Liver (tissue), 9 donors: ENCODE results near the gene PRR22. TPM values are rescaled to one million over a fixed set of nuclear protein-coding genes. Genes with fewer than 3 reads are reported as not detected.

Experiments used
- DNase-seq: peaks from one replicate; pipeline ENCODE4 v3.0.0-alpha.2; 2017; ENCODE audit warnings: low spot score
- H3K27ac ChIP-seq, 2 donors: one replicate each; pipeline ENCODE4 v1.7.0; 2013; ENCODE audit warnings: inconsistent platforms in 2 of 2, low read length in 2 of 2, control low read depth in 1 of 2, low read depth in 1 of 2, mild to moderate bottlenecking in 1 of 2
- H3K27me3 ChIP-seq, 4 donors: one replicate each; pipeline versions ENCODE4 v1.6.1 to v1.7.0; 2013; ENCODE audit warnings: low read length in 3 of 4, inconsistent platforms in 1 of 4, mild to moderate bottlenecking in 1 of 4, moderate library complexity in 1 of 4; ENCODE audit not compliant: control insufficient read depth in 4 of 4, insufficient read depth in 4 of 4
- H3K36me3 ChIP-seq, 4 donors: one replicate each; pipeline versions ENCODE4 v1.6.1 to v1.7.0; 2013; ENCODE audit warnings: low read length in 3 of 4, mild to moderate bottlenecking in 3 of 4, low read depth in 1 of 4, moderate library complexity in 1 of 4; ENCODE audit not compliant: control insufficient read depth in 4 of 4, insufficient read depth in 3 of 4
- H3K4me1 ChIP-seq, 4 donors: one replicate each; pipeline versions ENCODE4 v1.6.1 to v1.7.0; 2013; ENCODE audit warnings: low read length in 3 of 4, mild to moderate bottlenecking in 3 of 4, moderate library complexity in 1 of 4; ENCODE audit not compliant: control insufficient read depth in 4 of 4, insufficient read depth in 4 of 4
- H3K4me3 ChIP-seq, 3 donors: one replicate each; pipeline versions ENCODE4 v1.6.1 to v1.7.0; 2013; ENCODE audit warnings: low read length in 3 of 3, control low read depth in 1 of 3, low read depth in 1 of 3, mild to moderate bottlenecking in 1 of 3
- H3K9ac ChIP-seq, 2 donors: one replicate each; pipeline ENCODE4 v1.7.0; 2013; ENCODE audit warnings: low read length in 2 of 2, mild to moderate bottlenecking in 2 of 2, moderate library complexity in 2 of 2, control low read depth in 1 of 2, low read depth in 1 of 2
- H3K9me3 ChIP-seq, 4 donors: one replicate each; pipeline versions ENCODE4 v1.6.1 to v1.7.0; 2013; ENCODE audit warnings: low read length in 3 of 4; ENCODE audit not compliant: control insufficient read depth in 4 of 4
- ATF3 ChIP-seq: IDR thresholded peaks from 2 replicates; pipeline ENCODE4 v1.6.1; 2016; ENCODE audit warnings: antibody characterized with exemption
- EGR1 ChIP-seq, 2 donors: IDR thresholded peaks; 2 replicates each; pipeline ENCODE4 v1.6.1; 2016 to 2018; ENCODE audit warnings: antibody characterized with exemption in 2 of 2, low read depth in 2 of 2
- FOXA1 ChIP-seq: IDR thresholded peaks from 2 replicates; pipeline ENCODE4 v1.6.1; 2016; ENCODE audit warnings: antibody characterized with exemption
- FOXA2 ChIP-seq: IDR thresholded peaks from 2 replicates; pipeline ENCODE4 v1.6.1; 2016; ENCODE audit warnings: antibody characterized with exemption
- GABPA ChIP-seq, 2 donors: IDR thresholded peaks in 1 of 2; conservative IDR thresholded peaks in 1 of 2; 2 replicates each; pipeline ENCODE4 v1.6.1; 2016; ENCODE audit warnings: antibody characterized with exemption in 2 of 2, mild to moderate bottlenecking in 1 of 2, moderate library complexity in 1 of 2
- HNF4A ChIP-seq, 2 donors: conservative IDR thresholded peaks; 2 replicates each; pipeline ENCODE4 v1.6.1; 2016; ENCODE audit warnings: antibody characterized with exemption in 2 of 2, mild to moderate bottlenecking in 2 of 2
- HNF4G ChIP-seq: IDR thresholded peaks from 2 replicates; pipeline ENCODE4 v1.6.1; 2016; ENCODE audit warnings: antibody characterized with exemption
- JUND ChIP-seq, 2 donors: IDR thresholded peaks; 2 replicates each; pipeline ENCODE4 v1.6.1; 2016; ENCODE audit warnings: antibody characterized with exemption in 2 of 2
- RAD21 ChIP-seq, 2 donors: IDR thresholded peaks; 2 replicates each; pipeline ENCODE4 v1.6.1; 2016; ENCODE audit warnings: antibody characterized with exemption in 2 of 2, mild to moderate bottlenecking in 2 of 2
- REST ChIP-seq: IDR thresholded peaks from 2 replicates; pipeline ENCODE4 v1.6.1; 2016; ENCODE audit warnings: antibody characterized with exemption, mild to moderate bottlenecking
- RXRA ChIP-seq, 2 donors: IDR thresholded peaks; 2 replicates each; pipeline ENCODE4 v1.6.1; 2017 to 2018; ENCODE audit warnings: antibody characterized with exemption in 2 of 2, mild to moderate bottlenecking in 1 of 2
- SP1 ChIP-seq: IDR thresholded peaks from 2 replicates; pipeline ENCODE4 v1.6.1; 2018; ENCODE audit warnings: antibody characterized with exemption, mild to moderate bottlenecking
- TAF1 ChIP-seq: conservative IDR thresholded peaks from 2 replicates; pipeline ENCODE4 v1.6.1; 2016; ENCODE audit warnings: antibody characterized with exemption, mild to moderate bottlenecking
- YY1 ChIP-seq: IDR thresholded peaks from 2 replicates; pipeline ENCODE4 v1.6.1; 2016; ENCODE audit warnings: antibody characterized with exemption, mild to moderate bottlenecking
- ZBTB33 ChIP-seq: IDR thresholded peaks from 2 replicates; pipeline ENCODE4 v1.6.1; 2016; ENCODE audit warnings: antibody characterized with exemption
- WGBS: extraction: QIAGEN DNeasy Blood & Tissue Kit; methylation state at CpG from one replicate; pipeline ENCODE4 v1.1.7; 2013; 5-methylcytosine and 5-hydroxymethylcytosine counted together
- polyA plus RNA-seq, 2 donors: library from polyadenylated mRNA; stranded (reverse) in 1 of 2; unstranded in 1 of 2; fragments of 200-250 nt in 1 of 2; fragments of >200 nt in 1 of 2; fragmentation: Nextera tagmentation in 1 of 2; extraction: Ambion mirVana in 1 of 2; gene quantifications; one replicate each; pipeline versions ENCODE4 v1.2.1 to v1.2.3, GENCODE V29; 2013 to 2015
- total RNA-seq, 2 donors: library from RNA; depleted of rRNA; stranded (reverse); fragments of >200 nt; gene quantifications; one replicate each; pipeline ENCODE4 v1.2.3, GENCODE V29; 2014
- donor health status: healthy.
- donor health status: healthy.
- donor health status: healthy.
- donor health status: healthy.
- donor health status: healthy.

Gene PRR22
- total RNA-seq: under 1 TPM; 0.42 to 0.84 TPM
- polyA plus RNA-seq: 1 to 10 TPM in 1 of 2 donors, under 1 TPM in 1; 0.40 to 1.6 TPM

- Histone ChIP-seq H3K36me3 (peaks cover 8 to 57% (median 32%) of the 10 kb centered on the region in 4 donors), H3K9me3 (no peaks in the 10 kb centered on the region), H3K27ac (no peak within 1 kb of the TSS), H3K27me3 (no peaks in the 10 kb centered on the region), H3K4me3 (no peak within 1 kb of the TSS), H3K4me1 (peaks cover 0 to 1% (median 0%) of the 10 kb centered on the region in 4 donors), H3K9ac (no peak within 1 kb of the TSS)
- DNase-seq: no peak
- TF ChIP-seq EGR1 (IDR thresholded peaks at IDR 0.05; ENCODE audit: low read depth in 2 of 2) (no peak), HNF4G (no peak), HNF4A (conservative IDR thresholded peaks at IDR 0.05) (no peak), REST (no peak), RAD21 (IDR thresholded peaks at IDR 0.05) (no peak), SP1 (no peak), FOXA2 (no peak), ATF3 (no peak), JUND (IDR thresholded peaks at IDR 0.05) (no peak), TAF1 (no peak), RXRA (IDR thresholded peaks at IDR 0.05) (no peak)
- WGBS: 93% methylated on average over 15 of the region's 15 CpGs
Measured at GRCh38 chr19:5784581-5785147, at the start of gene PRR22. PRR22 (minus strand) TSS chr19:5784746; CDS start chr19:5784660, 86 bp downstream.

- no peak for DNase-seq
- no peaks in the 10 kb centered on the region for H3K9me3 ChIP-seq
- TF ChIP-seq GABPA (IDR thresholded peaks at IDR 0.05 in 1 of 2, conservative IDR thresholded peaks at IDR 0.05 in 1 of 2): no peak
- TF ChIP-seq HNF4G: no peak
- no peak for TF ChIP-seq YY1
- no peak for TF ChIP-seq FOXA1
- no peak for TF ChIP-seq REST
- no peak for TF ChIP-seq ZBTB33
- no peak for TF ChIP-seq RAD21 (IDR thresholded peaks at IDR 0.05)
- 94% methylated on average over 6 of the region's 6 CpGs for WGBS
- no peak overlapping the region for H3K27ac ChIP-seq
- no peaks in the 10 kb centered on the region for H3K27me3 ChIP-seq
- peaks cover under 1 to 11% (median 7%) of the 10 kb centered on the region in 4 donors for H3K4me1 ChIP-seq
- peaks cover 0 to 2% (median 0%) of the 10 kb centered on the region in 4 donors for H3K36me3 ChIP-seq
- no peak overlapping the region for H3K4me3 ChIP-seq
- no peak overlapping the region for H3K9ac ChIP-seq
Measured at GRCh38 chr19:5832527-5833216, 48.1 kb upstream of the PRR22 start.
